Spleen (tissue), 7 donors: Measurements from ENCODE around the gene TJP2.

Source experiments
- CTCF ChIP-seq, 11 experiments: fragments of 200-600 bp in 7 of 11; fragments of 450-650 bp in 4 of 11; sonication (generic) in 4 of 11; IDR thresholded peaks in 8 of 11; conservative IDR thresholded peaks in 3 of 11; 1 replicate in 7 of 11; 2 replicates in 4 of 11; pipeline versions ENCODE4 v1.4.0 to v1.8.0; 2016 to 2021; ENCODE audit warnings: antibody characterized with exemption in 11 of 11, inconsistent platforms in 4 of 11, mild to moderate bottlenecking in 1 of 11
- POLR2A ChIP-seq, 3 donors: fragments of 450-650 bp; IDR thresholded peaks; one replicate each; pipeline ENCODE4 v1.5.1; 2017; ENCODE audit warnings: antibody characterized with exemption in 3 of 3, mild to moderate bottlenecking in 1 of 3
- POLR2AphosphoS5 ChIP-seq, 3 donors: sonication (generic); formaldehyde crosslinking; IDR thresholded peaks; one replicate each; pipeline ENCODE4 v1.5.1; 2017; ENCODE audit warnings: antibody characterized with exemption in 3 of 3
- donor health status: DM: no; HTN: no; CAD: no; lungs with moderate emphysema.
- donor health status: DM: no; HTN: no; CAD: no.
- donor health status: DM: no; HTN: no; CAD: no.

DNA sequence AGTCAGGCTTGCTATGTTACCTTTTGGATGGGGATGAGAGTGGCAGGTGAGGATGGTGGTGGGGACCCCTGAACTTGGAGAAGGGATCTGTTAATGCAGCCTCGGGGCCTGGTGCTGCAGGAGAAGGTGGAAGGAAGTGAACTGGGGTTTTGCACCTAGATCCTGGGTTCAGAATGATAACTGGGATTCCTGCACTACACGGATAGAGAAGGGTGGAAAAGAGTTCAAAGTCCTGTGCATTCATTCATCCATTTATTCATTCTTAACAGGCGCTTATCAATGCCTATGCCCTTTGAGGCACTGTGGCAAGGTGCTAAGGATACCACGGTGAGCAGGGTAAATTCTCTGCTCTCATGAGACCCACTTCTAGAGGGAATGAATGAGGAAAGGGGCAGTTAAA lies 41.7 kb upstream of the TJP2 start:
- TF ChIP-seq CTCF (IDR thresholded peaks at IDR 0.05 in 8 of 11, conservative IDR thresholded peaks at IDR 0.05 in 3 of 11) (no peak), POLR2A (IDR thresholded peaks at IDR 0.05) (no peak), POLR2AphosphoS5 (IDR thresholded peaks at IDR 0.05) (no peak)
